Measurements from ENCODE around the gene PXDN.

Gene PXDN

DNA sequence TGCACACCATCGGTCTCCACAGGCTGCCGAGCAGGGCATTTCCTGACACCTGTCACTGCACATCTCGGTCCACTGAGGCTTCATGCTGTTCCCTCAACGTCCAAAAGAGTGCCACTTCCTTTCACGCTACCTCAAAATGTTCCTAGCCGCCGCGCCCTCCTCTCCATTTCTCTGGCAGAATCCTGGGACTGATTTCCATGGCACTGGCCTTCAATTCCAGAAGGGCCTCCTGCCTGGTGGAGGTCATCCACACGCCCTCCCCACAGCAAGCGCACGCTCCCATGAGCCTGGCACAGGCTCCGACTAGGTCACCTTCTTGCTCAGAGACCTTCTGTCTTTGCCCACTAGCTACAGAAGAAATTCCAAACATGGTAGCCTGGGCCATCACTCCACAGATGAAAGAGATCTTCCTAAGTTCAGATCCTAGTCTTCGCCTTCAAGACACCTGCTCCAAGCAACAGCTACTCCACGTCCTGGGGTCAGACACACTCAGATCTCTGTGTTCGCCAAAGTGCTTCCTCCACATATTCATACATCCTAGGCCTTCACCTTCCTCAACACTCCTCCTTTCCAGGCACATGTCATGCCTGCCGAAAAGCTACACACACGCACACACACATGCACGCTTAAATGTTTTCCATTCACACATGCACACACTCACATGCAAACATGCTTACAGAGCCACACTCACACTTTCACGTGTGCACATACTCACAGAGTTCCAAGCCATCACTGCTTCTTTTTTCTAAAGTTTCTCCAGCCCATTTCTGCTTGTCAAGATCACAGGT, 94.0 kb downstream of the PXDN start:
- DNase-seq (ENCODE audit: low read depth in 2 of 2, low spot score in 1 of 2), result no peak

- DNase-seq (ENCODE audit: low read depth in 2 of 2, low spot score in 1 of 2), result no peak
Measured at GRCh38 chr2:1649103-1650084, 94.9 kb downstream of the PXDN start.

DNA sequence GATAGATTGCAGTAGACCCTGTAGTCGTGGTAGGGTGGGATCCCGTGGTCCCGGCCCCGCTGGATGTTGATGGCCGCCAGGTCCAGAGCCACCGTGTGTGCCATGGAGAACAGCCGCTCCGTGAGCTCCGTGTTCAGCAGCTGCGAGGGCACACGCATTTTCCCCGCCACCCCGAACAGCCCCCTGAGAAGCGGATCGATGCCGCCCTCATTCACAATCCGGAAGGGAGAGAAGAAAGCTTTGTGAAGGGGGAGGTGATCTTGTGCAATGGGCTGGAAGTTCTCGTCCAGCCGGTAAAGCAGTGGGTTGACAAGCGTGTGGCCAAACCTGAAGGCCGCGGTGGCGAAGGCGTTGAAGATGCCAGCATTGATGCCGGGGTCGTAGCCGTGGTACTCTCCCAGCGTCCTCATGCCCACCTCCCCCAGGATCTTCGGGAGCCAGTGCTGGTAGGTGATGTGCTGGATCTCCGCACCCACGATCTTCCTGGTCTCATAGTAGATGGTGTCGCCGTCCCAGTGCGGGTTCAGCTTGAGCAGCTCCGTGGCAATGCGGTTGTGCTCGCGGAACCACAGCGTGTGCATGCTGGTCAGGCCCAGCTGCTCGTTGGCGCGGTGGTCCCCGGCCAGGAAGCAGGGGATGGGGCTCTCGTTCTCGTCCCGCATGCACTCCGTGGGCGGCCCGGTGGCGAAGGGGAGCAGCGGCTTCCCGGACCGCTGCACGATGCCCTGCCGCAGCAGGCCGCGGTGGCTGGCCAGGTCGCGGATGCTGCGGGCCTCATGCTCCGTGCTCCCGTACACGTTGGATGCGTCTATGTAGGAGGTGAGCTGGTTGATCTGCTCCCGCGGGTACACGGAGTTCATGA, 95.8 kb downstream of the PXDN start:
- no peak for DNase-seq (ENCODE audit: low read depth in 2 of 2, low spot score in 1 of 2)

GRCh38 chr2:1647417-1648240, 96.7 kb downstream of the PXDN start:
- DNase-seq (ENCODE audit: low read depth in 2 of 2, low spot score in 1 of 2), result no peak

GRCh38 chr2:1645761-1646476, 98.4 kb downstream of the PXDN start:
- no peak for DNase-seq (ENCODE audit: low read depth in 2 of 2, low spot score in 1 of 2)

- no peak for DNase-seq (ENCODE audit: low read depth in 2 of 2, low spot score in 1 of 2)
Measured at GRCh38 chr2:1644427-1644826, 99.9 kb downstream of the PXDN start.

GRCh38 chr2:1642993-1643619, 101.2 kb downstream of the PXDN start:
- DNase-seq (ENCODE audit: low read depth in 2 of 2, low spot score in 1 of 2), result no peak

DNA sequence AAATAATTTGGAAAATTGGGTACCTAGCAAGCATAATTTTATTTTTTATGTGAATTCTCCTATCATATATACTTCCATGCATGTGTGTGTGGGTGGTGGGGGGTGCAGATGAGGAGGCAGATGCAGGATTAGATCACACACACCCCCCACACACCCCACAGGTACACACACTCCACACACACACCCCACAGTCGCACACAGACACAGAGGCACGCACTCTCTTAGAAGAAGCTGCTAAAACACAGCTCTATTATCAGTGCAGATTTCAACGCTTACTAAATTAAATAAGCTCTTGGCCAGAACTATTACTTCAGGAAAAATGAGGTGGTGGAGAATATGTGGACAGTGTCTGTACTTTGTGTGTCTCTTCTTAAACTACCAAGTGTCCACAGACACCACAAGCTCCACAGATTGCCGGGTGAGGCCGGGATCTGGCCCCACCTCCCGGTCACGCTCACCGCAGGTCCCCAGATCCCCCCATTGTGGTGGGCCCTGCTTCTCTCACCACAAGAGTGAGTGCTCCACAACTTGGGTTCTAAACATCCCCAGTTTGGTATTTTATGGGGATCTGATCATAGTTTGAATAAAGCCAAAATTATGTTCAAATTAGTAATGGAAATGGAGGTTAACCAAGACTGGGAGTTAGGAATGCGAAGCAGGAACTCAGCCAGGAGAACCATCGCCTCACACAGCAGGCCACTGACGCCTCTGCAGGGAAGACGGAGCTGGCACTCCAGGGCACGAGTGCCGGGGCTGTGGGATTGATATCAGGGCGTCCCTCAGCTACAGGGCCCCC, 102.1 kb downstream of the PXDN start:
- no peak for DNase-seq (ENCODE audit: low read depth in 2 of 2, low spot score in 1 of 2)

- DNase-seq (ENCODE audit: low read depth in 2 of 2, low spot score in 1 of 2), result no peak
Measured at GRCh38 chr2:1641523-1641922, 102.8 kb downstream of the PXDN start.

DNA sequence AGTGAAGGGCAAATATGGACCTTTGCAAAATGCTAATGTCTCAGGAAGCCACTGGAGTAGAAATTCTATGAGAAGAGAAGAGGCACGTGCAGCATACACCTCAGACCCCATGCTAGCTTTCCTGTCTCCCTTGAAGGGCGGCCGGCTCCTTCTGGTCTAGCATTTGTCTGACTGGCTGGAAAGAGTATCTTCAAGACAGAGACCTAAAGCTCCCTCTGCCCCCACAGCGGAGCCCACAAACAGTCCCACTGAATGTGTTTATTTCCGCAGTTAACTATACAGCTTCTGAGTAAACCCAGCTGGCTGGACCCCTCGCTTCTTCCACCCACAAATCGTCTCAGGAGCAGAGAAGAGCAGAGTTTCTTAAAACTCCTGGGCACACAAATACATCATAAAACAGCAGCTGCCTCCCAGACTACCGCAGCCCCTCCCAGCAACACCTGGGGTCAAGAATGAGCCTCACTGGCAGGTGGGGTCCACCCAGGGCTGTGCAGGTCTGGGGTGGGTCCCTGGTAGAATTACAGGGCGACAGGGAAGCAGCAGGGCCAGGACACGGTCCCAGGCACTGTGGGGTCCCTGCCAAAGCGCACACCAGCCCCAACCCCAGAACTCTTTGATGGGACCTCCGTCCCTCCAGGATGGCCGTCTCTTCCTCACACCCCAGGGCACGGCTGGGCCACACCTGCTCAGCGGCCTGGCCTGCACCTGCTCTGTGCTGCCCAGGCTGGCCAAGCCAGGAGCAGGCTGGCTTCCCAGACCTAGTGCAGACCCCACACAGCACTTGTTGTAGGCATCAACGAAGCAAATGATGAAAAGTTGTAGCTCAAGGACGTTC, 103.8 kb downstream of the PXDN start:
- DNase-seq (ENCODE audit: low read depth in 2 of 2, low spot score in 1 of 2), result no peak

DNA sequence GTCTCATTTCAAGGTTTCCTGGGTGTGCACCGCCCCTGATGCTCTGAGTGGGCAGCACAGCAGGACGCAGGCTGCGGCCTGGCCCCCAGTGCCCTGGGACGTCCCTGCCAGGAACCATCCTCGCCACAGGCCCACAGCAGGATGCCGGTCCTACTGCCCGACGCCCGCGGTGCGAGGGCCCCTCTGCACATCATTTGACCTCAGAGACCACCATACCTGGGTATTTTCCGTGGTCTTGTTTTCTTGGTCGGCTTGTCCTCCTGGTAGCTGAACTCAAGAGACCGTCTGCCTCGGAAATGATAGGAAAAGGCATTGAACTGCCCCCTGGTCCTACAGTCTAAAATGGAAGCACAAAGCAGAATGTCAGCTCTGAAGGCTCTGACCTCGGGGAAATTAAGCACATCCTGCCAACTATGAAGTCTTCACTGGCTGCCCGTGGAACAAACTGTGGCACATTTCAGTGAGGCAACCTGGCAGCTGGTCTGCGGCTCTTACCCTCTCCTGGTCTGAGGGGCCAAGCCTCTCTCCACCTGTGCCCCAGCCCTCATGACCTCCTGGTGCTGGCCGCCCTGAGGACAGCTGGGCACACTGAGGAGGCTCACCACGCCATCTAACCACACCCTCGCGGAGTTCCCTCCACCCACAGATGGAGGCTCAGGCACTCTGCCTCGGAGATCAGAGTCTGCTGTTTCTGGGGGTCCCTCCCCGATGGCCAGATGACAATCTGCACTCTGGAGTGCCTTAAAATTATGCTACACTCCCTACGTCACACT, 105.0 kb downstream of the PXDN start:
- DNase-seq (ENCODE audit: low read depth in 2 of 2, low spot score in 1 of 2), result no peak

DNA sequence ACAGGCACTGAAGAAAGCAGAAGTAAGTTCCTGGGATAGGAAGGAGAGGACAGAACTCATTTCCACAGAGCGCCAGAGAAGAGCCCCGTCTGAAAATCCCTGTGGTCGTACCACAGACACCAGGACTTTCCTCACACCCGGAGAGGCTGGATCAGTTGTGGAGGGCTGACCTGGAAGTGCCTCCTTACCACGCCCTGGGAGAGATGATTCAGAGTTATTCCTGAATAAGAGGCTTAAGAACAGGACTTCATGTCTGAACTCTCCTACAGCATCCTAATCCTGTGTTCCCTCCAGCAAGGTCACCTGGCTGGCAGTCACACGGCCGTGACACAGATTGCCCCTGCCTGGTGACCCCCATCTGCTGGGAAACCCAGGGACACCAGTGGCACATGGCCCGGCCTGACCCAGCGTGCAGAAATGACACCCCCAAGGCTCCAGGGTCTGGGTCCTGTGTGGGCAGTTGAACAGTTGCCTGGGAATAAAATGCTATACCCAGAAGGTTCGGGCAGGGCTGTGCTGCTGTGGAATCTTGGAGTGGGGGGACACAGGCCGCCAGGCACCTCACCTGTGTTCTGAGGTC, 105.9 kb downstream of the PXDN start:
- DNase-seq (ENCODE audit: low read depth in 2 of 2, low spot score in 1 of 2), result no peak

GRCh38 chr2:1636791-1637415, 107.4 kb downstream of the PXDN start:
- DNase-seq (ENCODE audit: low read depth in 2 of 2, low spot score in 1 of 2), result no peak

GRCh38 chr2:1635823-1636222, 108.5 kb downstream of the PXDN start:
- no peak for DNase-seq (ENCODE audit: low read depth in 2 of 2, low spot score in 1 of 2)

GRCh38 chr2:1634681-1635341, 109.5 kb downstream of the PXDN start:
- DNase-seq (ENCODE audit: low read depth in 2 of 2, low spot score in 1 of 2), result no peak

All from stimulated activated CD8-positive, alpha-beta memory T cell treated with anti-CD3 and anti-CD28 coated beads, Interleukin-4, amount 100 ng/mL, for 1 hour (primary cell).